Measurements from ENCODE around the gene KANSL1.

KANSL1 gene

GRCh38 chr17:46139432-46140210 lies 53.6 kb downstream of the KANSL1 start:
- Histone ChIP-seq H4K20me1 (ENCODE audit: control insufficient read depth, insufficient read depth, low read depth, low read length) (peaks cover 62% of the 10 kb centered on the region), H3K4me2 (ENCODE audit: low read length) (peak overlapping the region; percentile 85), H3K9me2 (replicated peaks; ENCODE audit: control insufficient read depth, low read length) (no peaks in the 10 kb centered on the region), H3K4me3 (ENCODE audit: low read length) (peak overlapping the region; percentile 59), H3K79me2 (ENCODE audit: control insufficient read depth, low read length) (peaks cover 98% of the 10 kb centered on the region), H3F3A (ENCODE audit: control insufficient read depth, insufficient read depth) (peaks cover 34% of the 10 kb centered on the region), H3K4me1 (ENCODE audit: control insufficient read depth, low read length) (peaks cover 78% of the 10 kb centered on the region), H3K27me3 (ENCODE audit: control insufficient read depth, low read length) (no peaks in the 10 kb centered on the region), H3K36me3 (ENCODE audit: control insufficient read depth, low read length) (peaks cover 14% of the 10 kb centered on the region), H3K27ac (ENCODE audit: low read depth, low read length) (peak overlapping the region; percentile 80), H3K9me3 (ENCODE audit: control insufficient read depth, insufficient read depth, low read length) (no peaks in the 10 kb centered on the region)
- TF ChIP-seq, protein P1, sequence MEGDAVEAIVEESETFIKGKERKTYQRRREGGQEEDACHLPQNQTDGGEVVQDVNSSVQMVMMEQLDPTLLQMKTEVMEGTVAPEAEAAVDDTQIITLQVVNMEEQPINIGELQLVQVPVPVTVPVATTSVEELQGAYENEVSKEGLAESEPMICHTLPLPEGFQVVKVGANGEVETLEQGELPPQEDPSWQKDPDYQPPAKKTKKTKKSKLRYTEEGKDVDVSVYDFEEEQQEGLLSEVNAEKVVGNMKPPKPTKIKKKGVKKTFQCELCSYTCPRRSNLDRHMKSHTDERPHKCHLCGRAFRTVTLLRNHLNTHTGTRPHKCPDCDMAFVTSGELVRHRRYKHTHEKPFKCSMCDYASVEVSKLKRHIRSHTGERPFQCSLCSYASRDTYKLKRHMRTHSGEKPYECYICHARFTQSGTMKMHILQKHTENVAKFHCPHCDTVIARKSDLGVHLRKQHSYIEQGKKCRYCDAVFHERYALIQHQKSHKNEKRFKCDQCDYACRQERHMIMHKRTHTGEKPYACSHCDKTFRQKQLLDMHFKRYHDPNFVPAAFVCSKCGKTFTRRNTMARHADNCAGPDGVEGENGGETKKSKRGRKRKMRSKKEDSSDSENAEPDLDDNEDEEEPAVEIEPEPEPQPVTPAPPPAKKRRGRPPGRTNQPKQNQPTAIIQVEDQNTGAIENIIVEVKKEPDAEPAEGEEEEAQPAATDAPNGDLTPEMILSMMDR (IDR thresholded peaks at IDR 0.05; ENCODE audit: low read depth, low read length, poor library complexity, severe bottlenecking): no peak
- no peak for TF ChIP-seq EZH2phosphoT487 (IDR thresholded peaks at IDR 0.05; ENCODE audit: borderline replicate concordance, low read length)

DNA sequence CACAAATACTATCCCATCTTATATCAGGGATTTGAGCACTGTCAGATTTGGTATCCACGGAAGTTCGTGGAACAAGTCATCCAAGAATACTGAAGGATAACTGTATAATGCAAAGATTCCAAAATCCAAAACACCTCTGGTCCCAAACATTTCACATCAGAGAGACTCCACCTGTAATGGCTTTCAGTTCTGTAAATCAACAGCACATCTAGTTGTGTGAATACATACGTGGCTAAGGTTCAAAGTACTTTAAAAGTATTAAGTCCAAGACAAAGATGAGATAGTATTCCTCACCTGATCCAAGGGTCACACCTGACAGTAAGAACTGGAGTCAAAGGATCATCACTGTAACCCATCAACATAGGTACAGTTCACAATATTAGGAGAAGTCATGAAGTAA lies 54.8 kb downstream of the KANSL1 start:
- Histone ChIP-seq H3K4me1 (ENCODE audit: control insufficient read depth, low read length) (peaks cover 67% of the 10 kb centered on the region), H3F3A (ENCODE audit: control insufficient read depth, insufficient read depth) (peaks cover 24% of the 10 kb centered on the region), H3K4me2 (ENCODE audit: low read length) (peak overlapping the region; percentile 85), H3K9me2 (replicated peaks; ENCODE audit: control insufficient read depth, low read length) (no peaks in the 10 kb centered on the region), H3K36me3 (ENCODE audit: control insufficient read depth, low read length) (peaks cover 17% of the 10 kb centered on the region), H3K4me3 (ENCODE audit: low read length) (peak overlapping the region; percentile 59; the same call in 1 of the 2 replicates), H3K9me3 (ENCODE audit: control insufficient read depth, insufficient read depth, low read length) (no peaks in the 10 kb centered on the region), H4K20me1 (ENCODE audit: control insufficient read depth, insufficient read depth, low read depth, low read length) (peaks cover 68% of the 10 kb centered on the region), H3K27ac (ENCODE audit: low read depth, low read length) (no peak overlapping the region), H3K27me3 (ENCODE audit: control insufficient read depth, low read length) (no peaks in the 10 kb centered on the region), H3K79me2 (ENCODE audit: control insufficient read depth, low read length) (peaks cover 99% of the 10 kb centered on the region)
- TF ChIP-seq EZH2phosphoT487 (IDR thresholded peaks at IDR 0.05; ENCODE audit: borderline replicate concordance, low read length): no peak
- TF ChIP-seq, protein P1 (IDR thresholded peaks at IDR 0.05; ENCODE audit: low read depth, low read length, poor library complexity, severe bottlenecking): no peak

GRCh38 chr17:46136820-46137219 lies 56.4 kb downstream of the KANSL1 start:
- H3K79me2 ChIP-seq (ENCODE audit: control insufficient read depth, low read length): peaks cover 100% of the 10 kb centered on the region
- peaks cover 18% of the 10 kb centered on the region for H3F3A ChIP-seq (ENCODE audit: control insufficient read depth, insufficient read depth)
- peaks cover 29% of the 10 kb centered on the region for H3K36me3 ChIP-seq (ENCODE audit: control insufficient read depth, low read length)
- no peak overlapping the region for H3K4me3 ChIP-seq (ENCODE audit: low read length)
- no peak overlapping the region for H3K27ac ChIP-seq (ENCODE audit: low read depth, low read length)
- peaks cover 83% of the 10 kb centered on the region for H4K20me1 ChIP-seq (ENCODE audit: control insufficient read depth, insufficient read depth, low read depth, low read length)
- no peaks in the 10 kb centered on the region for H3K27me3 ChIP-seq (ENCODE audit: control insufficient read depth, low read length)
- H3K4me2 ChIP-seq (ENCODE audit: low read length): no peak overlapping the region
- no peak for TF ChIP-seq EZH2phosphoT487 (IDR thresholded peaks at IDR 0.05; ENCODE audit: borderline replicate concordance, low read length)
- TF ChIP-seq, protein P1 (IDR thresholded peaks at IDR 0.05; ENCODE audit: low read depth, low read length, poor library complexity, severe bottlenecking): no peak
- no peaks in the 10 kb centered on the region for H3K9me2 ChIP-seq (replicated peaks; ENCODE audit: control insufficient read depth, low read length)
- peaks cover 53% of the 10 kb centered on the region for H3K4me1 ChIP-seq (ENCODE audit: control insufficient read depth, low read length)
- H3K9me3 ChIP-seq (ENCODE audit: control insufficient read depth, insufficient read depth, low read length): no peaks in the 10 kb centered on the region

All from DOHH2 (cell line).